ENCODE measurements around the gene VSIG1.
A peak's percentile ranks its signal among the peaks of the same experiment; 100 is the strongest.

VSIG1 gene

DNA sequence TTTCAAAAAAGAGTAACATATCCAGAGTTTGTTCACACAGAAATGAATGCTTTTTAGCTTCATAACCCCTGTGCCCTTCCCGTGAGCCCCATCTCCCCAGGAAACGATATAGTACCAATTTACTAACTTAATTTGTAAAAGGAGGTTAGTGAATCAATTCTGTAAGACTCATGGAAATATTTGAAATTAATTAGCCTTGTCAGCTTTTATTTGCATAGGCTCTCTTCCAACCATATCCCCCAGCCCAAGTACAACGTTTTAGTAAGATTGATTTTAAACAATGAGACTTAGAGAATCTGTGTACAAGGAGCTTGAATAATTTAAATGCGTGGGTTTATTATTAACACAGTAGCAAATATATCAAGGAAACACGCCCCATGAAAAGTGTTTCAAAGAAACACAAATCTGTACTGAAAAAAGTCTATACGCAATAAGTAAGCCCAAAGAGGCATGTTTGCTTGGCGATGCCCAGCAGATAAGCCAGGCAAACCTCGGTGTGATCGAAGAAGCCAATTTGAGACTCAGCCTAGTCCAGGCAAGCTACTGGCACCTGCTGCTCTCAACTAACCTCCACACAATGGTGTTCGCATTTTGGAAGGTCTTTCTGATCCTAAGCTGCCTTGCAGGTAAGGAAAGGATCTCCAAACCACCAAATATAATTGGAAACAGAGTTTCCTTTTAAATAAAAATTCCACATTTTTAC, at the start of gene VSIG1:
VSIG1 (plus strand) TSS at position 512 of the 703 bp plus-strand sequence; CDS start at position 578, 66 bp downstream.
- DNase-seq (ENCODE audit: low spot score): no peak

- no peak for DNase-seq (ENCODE audit: low spot score)
Observed at GRCh38 chrX:107996124-107996523, 48.7 kb upstream of the VSIG1 start.

DNA sequence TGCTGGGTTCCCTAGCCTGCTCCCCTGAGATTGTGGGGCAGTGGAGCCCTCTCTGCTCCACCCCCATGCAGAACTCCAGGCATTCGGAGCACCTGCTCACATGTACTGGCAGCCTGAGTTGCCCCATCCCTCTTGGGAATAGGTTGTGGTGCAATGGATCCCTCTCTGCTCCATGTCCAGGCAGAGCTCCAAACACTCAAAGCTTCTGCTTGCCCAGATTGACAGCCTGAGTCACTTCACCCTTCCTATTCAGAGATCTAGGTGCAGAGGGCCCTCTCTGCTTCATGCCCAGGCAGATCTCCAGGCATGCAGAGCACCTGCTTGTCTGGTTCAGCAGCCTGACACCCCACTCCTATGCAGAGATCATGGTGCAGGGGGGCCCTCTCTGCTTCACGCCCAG, 44.1 kb upstream of the VSIG1 start:
- DNase-seq (ENCODE audit: low spot score): no peak

DNA sequence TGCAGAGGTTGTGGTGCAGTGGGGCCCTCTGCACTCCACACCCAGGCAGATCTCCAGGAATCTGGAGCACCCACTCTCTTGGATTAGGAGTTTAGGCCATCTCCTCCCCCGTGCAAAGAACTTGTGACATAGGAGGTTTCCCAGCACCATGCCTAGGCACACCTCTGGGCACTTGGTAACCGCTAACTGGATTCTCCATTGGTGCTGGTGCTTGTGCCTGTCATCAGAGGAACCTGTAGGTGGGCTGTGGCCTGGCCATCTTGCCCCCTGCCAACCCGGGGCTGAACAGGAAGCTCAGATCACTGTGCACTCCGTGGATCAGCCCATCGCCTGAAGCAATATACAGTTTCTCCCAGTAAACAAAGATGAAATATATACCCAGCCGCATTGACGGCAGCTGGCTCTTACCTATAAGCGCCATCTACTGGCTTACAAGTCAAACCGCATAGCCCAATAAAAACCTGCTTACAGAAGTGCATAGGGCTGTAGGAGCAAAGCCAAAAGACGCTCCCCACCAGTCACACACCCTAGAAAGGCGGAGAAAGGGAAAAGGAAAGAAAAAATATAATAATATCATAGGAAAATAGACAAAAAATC, 43.5 kb upstream of the VSIG1 start:
- peak; percentile 18 for DNase-seq (ENCODE audit: low spot score)

- no peak for DNase-seq (ENCODE audit: low spot score)
Observed at GRCh38 chrX:108018656-108019381, 26.0 kb upstream of the VSIG1 start.

DNA sequence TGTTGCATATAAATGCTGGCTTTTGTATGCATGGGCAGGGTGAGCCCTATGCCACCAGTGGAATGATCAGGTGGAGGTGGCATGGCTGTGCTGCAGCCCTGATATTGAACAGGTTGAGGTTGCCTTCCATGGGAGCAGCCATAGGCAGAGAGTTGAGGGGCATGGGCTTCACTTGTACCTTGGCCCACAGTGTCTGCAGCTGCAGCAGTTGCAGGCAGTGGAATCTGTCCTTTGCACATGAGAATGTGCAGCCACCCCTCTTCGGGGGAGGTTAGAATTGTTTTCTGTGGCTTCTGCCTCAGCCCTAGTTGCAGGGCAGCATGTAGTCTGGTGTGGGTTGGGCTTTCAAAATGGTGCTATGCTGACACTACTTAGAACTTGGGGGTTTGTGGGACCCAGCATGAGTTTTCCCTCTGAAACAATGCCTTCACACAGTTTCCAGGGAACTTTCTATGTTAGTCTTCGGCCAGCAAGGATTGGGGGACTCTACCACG, 25.4 kb upstream of the VSIG1 start:
- DNase-seq (ENCODE audit: low spot score): no peak

GRCh38 chrX:108020631-108021030, 24.2 kb upstream of the VSIG1 start:
- DNase-seq (ENCODE audit: low spot score): peak; percentile 18

GRCh38 chrX:108022491-108023089, 22.3 kb upstream of the VSIG1 start:
- no peak for DNase-seq (ENCODE audit: low spot score)

GRCh38 chrX:108025376-108025775, 19.5 kb upstream of the VSIG1 start:
- DNase-seq (ENCODE audit: low spot score): no peak

GRCh38 chrX:108025954-108026600, 18.8 kb upstream of the VSIG1 start:
- DNase-seq (ENCODE audit: low spot score): no peak

- no peak for DNase-seq (ENCODE audit: low spot score)
Observed at GRCh38 chrX:108028854-108029253, 16.0 kb upstream of the VSIG1 start.

- DNase-seq (ENCODE audit: low spot score): no peak
Observed at GRCh38 chrX:108029928-108030711, 14.7 kb upstream of the VSIG1 start.

GRCh38 chrX:108032944-108033343, 11.9 kb upstream of the VSIG1 start:
- DNase-seq (ENCODE audit: low spot score): no peak

DNA sequence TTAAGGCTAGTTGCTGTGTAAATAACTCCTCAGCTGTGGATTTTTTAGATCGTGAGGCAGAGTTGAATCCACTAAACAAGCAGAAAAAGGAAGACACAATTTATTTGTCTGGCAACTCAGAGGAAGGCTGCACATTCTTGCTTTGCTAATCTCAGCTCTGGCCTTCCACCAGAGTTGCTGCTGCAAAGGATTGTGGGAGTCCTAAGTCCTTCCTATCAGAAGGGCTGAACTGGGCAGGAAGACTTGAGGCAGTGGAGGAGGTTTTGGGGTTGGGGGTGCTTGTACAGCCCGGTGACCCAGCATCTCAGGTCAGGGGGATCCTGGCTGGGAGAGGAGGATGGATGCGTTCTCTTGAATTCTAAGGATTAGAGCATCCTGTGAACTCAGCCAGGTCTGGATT, 11.0 kb upstream of the VSIG1 start:
- no peak for DNase-seq (ENCODE audit: low spot score)

- no peak for DNase-seq (ENCODE audit: low spot score)
Observed at GRCh38 chrX:108034725-108035124, 10.1 kb upstream of the VSIG1 start.

- DNase-seq (ENCODE audit: low spot score): peak; percentile 13
Observed at GRCh38 chrX:108036298-108036973, 8.4 kb upstream of the VSIG1 start.

DNA sequence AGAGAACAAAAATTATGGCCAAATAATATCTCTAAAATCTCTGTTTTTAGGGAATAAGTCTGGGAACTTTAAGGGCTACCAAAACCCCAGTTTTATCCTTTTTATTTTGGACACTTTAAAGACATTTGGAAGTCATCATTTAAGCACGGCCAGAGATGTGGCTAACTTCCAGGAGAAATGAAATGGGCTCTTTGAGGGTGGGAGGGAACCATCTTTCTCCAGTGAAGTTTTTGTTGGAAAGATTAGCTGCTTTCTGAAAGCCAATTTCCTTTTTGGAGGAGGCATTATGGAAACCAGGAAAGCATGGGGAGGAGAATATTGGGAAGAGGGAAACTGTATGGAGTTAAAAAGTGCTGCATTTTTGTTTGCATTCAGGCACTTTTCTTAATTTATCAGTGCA, 4.8 kb downstream of the VSIG1 start:
- DNase-seq (ENCODE audit: low spot score): no peak

DNA sequence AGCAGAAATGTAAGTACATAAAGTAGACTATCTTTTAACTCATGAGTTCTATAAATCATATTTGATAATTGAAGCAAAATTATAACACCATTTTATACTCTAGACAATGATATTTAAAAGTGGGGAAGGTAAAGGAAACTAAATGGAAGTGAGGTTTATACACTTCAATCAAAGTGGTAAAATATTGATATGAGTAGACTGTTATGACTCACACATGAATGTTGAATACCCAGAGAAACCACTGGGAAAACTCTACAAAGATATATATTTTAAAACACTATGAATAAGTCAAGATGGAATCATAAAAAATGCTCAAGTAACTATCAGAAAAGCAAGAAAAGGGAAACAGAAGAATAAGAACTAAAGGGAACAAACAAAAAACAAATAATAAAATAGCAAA, 8.4 kb downstream of the VSIG1 start:
- DNase-seq (ENCODE audit: low spot score): no peak

DNA sequence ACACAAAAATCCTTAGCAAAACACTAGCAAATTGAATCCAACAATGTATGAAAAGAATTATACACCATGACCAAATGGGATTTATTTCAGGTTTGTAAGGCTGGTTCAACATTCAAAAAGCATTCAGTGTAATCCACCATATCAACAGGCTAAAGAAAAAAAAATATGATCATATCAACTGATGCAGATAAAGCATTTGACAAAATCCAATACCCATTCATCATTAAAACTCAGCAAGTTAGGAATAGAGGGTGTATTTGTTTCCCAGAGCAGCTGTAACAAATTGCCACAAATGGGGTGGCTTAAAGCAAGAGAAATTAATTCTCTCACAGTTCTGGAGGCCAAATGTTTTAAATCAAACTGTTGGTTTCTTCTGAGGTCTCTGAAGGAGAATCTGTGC, 10.7 kb downstream of the VSIG1 start:
- DNase-seq (ENCODE audit: low spot score): no peak

- no peak for DNase-seq (ENCODE audit: low spot score)
Observed at GRCh38 chrX:108059801-108060200, 14.9 kb downstream of the VSIG1 start.

DNA sequence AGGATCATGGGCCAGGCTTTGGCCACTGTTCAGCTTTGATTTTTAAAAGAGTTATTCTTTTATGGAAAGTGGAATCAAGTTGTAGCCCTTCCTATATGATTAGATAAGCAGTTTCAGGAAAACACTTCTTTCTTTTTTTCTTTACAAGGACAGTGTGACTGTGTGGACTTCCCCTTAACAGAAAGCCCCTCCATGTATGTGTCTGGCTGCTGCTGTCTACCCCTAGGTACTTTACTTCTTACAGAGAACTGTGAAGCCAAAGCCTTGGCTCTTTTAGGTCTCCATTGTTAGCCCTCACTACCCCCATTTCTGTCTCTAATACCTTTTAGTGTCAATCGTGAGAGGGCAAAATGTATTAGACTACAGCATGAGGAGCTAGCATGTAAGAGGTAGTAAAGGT, 19.1 kb downstream of the VSIG1 start:
- no peak for DNase-seq (ENCODE audit: low spot score)
